HG03280 (cell line): Measurements from ENCODE around the gene NFATC2.
"Not testable (repeated sequence)": the region's sequence is repeated elsewhere in the genome, so short reads cannot be mapped to it uniquely, and the experiment has no call there.

Experiments
- ATAC-seq: cut with Tn5 transposase; IDR thresholded peaks from one replicate; pipeline ENCODE4 v1.9.1; 2021; ENCODE audit warnings: mild to moderate bottlenecking, moderate library complexity; ENCODE audit not compliant: unreplicated experiment

Gene NFATC2

DNA sequence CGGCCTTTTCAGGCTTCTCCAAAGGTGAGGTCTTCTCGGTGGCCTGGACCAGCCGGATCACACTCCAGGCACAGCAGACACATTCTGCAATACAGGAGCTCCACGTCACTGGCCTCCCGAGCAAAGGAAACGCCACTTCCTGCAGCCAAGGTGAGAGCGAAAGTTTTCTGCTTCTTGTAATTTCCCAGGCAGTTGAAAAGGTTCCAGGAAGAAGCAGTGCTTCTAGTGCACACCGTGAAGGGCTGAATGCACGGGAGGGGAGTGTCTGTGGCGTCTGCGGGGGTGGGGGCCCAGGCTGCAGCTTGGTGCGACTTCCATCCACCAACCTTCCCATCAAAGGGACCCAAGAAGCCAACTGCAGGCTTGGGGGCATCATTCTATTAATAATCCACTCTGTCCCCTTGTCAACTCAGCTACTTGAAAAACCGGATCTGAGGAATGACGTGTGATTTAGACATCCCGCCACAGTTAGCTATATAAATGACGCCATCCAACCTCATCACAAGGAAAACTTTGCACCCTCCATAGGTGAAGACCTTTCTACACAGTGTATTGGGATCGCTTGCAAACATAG, 61.1 kb downstream of the NFATC2 start:
- ATAC-seq = no peak

DNA sequence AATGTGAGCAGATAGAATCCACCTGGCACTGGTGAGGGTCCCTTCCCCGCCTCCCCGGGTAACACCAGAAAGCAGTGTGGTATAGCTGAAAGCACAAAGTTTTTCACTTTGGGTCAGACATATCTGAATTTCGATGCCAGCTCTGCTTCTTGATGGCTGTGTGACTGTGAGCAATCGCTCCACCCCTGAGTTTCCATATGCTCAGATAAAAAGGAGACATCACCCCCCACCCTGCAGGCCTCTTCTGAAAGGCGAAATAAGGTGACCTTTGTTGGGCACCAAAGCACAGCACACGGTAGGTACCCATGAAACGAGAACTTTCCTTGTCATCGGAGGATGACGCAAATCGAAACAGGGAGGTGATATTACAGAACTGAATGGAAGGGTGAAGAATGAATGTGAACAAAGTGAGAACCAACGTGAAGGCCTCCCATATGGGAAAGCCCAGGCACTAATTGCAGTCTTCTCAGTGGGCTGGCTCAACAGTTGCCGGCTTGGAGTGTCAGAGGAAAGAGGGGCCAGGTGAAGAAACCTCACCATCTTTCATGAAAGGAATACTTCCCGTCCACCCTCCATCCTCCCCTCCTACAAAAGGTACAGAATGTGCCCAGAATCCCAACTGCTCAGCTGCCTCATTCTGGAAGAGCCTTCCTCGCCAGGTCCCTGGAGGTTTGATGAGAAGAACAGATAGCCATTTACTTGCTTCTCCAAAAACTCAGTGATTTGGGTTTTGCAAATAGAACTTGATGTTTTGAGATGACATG, 61.8 kb downstream of the NFATC2 start:
- peak; percentile 61 for ATAC-seq

DNA sequence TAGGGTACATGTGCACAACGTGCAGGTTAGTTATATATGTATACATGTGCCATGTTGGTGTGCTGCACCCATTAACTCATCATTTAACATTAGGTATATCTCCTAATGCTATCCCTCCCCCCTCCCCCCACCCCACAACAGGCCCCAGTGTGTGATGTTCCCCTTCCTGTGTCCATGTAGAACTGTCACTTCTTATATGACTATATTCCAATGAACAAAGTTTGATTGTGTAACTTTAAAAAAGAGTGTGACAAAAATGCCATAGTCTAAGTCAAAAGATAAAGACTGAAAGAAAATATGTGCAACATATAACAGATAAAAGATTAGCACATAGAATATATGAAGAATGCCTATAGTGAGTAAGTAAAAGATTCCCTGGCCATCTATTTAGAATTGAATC, 66.4 kb downstream of the NFATC2 start:
- ATAC-seq = not testable (repeated sequence)

DNA sequence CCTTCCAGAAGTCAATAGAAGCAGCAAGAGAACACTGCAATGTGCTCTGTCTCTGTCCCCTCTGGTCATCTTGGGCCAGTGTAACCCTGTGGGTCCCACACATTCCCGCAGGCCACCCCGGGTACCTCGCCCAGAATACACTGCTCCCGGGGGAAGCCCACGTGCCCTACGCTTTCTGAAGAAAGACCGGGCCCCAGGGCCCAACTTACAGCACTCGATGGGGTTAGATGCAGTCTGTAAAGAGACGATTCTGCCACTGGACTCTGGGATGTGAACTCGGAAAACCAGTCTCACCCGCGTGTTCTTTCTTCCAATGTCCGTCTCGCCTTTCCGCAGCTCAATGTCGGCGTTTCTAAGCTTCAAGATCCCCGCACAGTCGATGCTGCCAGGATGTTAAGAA, 68.7 kb downstream of the NFATC2 start:
- no peak for ATAC-seq

DNA sequence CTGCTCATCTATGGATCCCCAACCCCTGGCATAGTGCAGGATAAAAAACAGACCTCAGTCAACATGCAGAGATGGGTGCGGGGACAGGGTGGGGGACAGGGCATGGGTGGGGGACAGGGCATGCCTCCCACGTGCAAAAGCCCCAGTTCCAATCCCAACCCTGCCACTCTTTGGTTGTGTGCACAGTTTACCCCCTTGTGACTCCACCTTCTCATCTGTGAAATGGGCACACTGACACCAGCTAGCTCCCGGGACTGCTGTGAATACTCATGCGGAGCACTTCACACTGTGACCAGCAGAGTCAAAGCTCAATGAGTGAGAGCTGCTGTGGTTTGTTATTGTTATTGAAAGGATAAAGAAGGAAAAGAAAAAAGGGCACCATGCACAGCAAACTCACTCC, 69.3 kb downstream of the NFATC2 start:
- no peak for ATAC-seq

DNA sequence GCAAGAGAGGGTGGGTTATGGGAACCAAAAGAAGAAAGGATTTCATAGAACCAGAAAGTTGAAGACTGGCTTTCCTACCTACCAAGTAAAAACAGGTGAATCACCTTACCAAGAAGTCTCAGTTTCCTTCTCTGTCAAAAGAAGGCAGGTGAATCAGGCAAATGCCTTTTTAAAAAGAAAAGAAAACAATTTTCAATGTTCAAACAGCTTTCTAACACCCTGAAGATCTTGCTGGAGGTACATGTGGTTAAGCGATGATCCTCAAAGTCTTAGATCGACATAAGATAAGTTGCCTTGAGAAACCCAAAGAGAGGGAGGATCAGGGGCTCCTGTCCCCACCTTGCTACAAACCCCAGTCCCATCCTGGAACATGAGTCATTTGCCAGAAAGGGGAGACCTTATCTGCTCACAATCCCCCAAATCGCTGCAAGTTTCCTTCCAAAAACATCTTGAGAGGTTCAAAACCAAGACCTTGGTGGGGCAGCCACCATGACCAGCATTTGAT, 71.6 kb downstream of the NFATC2 start:
- no peak for ATAC-seq

- no peak for ATAC-seq
Measured at GRCh38 chr20:51470499-51470820, 72.1 kb downstream of the NFATC2 start.

GRCh38 chr20:51469578-51470498, 72.7 kb downstream of the NFATC2 start:
- no peak for ATAC-seq

DNA sequence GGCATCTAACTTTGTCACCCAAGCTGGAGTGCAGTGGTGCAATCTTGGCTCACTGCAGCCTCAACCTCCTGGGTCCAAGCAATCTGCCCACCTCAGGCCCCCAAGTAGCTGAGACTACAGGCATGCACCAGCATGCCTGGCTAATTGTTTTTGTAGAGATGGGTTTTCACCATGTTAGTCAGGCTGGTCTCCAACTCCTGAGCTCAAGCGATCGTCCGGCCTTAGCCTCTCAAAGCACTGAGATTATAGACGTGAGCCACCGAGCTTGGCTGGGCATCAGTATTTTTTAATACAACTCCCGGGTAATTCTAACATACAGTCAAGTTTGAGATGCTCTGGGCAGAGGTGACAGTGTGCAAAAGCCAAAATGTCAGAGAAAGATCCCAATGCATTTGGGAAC, 73.5 kb downstream of the NFATC2 start:
- no peak for ATAC-seq

- ATAC-seq = no peak
Measured at GRCh38 chr20:51468636-51469035, 73.9 kb downstream of the NFATC2 start.

DNA sequence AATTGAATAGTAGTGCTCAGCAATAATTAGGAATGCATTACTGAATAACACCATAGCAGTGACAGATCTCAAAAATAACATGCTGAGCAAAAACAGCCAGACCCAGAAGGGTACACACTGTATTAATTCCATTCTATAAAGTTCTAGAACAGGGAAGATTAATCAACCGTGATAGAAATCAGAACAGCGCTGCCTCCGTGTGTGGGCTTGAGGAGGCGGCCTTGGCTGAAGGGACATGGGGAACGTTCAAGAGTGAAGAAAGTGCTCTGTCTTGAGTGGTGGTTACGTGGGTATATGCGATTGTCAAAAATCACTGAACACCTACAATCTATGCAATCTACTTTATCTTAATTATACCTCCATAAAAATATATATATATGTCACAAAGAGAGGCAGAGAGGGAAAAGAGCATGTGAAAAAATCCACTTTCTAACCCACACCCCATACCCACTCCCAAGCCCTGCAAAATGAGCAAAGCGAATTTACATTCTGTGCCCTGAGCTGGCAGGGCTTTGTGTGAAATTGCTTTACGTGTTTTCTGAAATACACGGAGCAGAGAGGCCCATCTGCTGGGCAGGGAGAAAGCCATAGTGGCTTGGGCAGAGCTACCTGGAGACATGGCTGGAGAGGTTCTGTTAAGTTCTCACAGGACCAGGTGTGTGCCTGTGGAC, 74.4 kb downstream of the NFATC2 start:
- no peak for ATAC-seq

DNA sequence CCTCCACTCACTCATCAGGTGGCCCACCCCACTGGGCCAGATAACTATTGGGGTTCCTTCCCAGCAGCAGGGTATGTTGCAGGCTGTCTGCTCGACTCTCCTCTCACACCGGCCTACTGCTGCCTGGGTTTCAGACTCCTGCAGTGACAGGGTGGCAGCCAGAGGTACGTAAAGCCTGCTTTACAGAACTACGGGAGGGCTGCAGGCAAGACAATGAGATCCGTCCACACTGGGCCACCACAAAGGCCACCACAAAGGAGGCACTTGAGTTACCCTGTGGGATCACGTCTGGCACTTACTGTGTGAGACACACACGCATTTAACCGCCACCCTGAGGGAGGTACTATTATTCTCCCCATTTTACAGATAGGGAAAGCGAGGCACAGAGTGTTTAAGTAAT, 78.5 kb downstream of the NFATC2 start:
- no peak for ATAC-seq

- ATAC-seq = no peak
Measured at GRCh38 chr20:51463560-51463959, 79.0 kb downstream of the NFATC2 start.

DNA sequence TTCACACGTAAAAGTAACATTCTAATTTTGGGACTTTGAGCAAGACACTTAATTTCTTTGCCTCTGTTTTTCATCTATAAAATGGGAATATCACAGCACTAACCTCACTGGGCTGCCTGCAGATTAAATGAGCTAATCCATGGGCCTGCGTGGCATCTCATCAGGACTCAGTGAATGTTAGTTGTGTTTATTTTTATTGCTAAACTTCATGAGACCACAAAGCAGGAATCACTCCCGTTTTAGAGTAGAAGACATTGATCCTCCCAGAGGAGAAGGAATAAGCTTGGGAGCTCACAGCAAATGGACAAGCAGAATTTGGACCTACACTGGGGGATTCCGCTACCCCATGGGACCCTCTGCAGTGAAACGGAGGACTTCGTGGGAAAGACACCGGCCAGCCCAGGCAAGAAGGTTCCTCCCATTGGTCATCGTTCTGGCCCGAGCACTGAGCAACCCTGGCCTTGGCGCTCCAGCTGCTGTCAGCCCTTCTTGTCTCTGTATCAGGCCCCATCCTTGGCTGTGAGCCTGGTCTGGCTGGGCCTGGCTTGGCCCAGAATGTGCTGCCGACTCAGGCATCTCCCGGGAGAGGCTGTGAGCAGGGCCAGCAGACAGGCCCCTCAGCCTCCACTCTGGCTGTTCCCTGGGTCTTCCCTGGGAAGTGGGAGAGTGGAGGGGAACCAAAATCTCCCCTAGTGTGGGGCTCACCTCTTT, 79.8 kb downstream of the NFATC2 start:
- no peak for ATAC-seq

DNA sequence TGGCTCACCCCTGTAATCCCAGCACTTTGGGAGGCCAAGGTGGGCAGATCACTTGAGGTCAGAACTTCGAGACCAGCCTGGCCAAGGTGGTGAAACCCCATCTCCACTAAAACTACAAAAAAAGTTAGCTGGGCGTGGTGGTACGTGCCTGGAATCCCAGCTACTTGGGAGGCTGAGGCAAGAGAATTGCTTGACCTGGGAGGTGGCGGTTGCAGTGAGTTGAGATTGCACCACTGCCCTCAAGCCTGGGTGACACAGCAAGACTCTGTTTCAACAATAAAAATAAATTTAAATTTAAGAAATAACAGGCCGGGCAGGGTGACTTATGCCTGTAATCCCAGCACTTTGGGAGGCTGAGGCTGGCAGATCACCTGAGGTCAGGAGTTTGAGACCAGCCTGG, 80.7 kb downstream of the NFATC2 start:
- not testable (repeated sequence) for ATAC-seq

DNA sequence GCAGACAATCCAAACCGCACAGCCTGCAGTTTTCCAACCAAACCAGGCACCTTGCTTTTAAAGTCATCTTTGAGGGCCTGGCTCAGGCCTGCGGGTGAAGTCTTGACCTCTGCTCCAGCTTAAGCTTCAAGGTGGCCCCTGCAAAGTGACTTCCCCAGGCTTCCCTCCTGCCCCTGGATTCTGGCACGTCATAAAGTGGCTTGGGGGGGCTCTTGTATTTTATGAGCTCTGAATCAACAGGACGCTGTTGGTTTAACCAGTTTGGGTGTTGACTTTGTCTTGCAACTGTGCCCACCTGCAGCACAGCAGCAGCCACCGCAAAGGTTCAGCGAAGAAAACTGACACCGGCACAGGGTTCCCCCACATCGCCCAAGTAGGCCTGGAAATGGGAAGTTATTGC, 81.2 kb downstream of the NFATC2 start:
- ATAC-seq = no peak

GRCh38 chr20:51460569-51461265, 81.8 kb downstream of the NFATC2 start:
- ATAC-seq = peak; percentile 97

DNA sequence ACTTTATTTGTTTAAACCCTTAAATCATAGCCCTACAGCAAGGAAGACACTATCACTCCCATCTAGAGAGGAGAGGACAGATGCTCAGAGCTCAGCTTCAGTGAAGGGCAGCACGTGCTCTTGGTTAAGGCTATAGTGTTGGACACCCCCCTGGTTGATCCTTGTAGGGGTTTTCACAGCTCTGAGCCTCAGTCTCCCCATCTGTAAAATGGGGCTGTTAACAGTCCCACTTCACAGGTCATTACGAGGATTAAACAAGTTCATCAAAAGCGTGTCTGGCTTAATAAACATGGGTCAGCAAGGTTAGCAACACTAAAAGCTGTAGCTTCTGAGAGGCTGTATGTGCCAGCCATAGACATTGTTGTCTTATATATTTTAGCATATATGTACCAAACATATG, 82.4 kb downstream of the NFATC2 start:
- ATAC-seq = no peak

GRCh38 chr20:51458751-51459439, 83.6 kb downstream of the NFATC2 start:
- ATAC-seq = no peak
